ENCODE results near the gene CTIF.

CTIF gene

GRCh38 chr18:48621815-48622555 lies 83.2 kb downstream of the CTIF start:
- DNase-seq (ENCODE audit: low read depth in 2 of 2), result no peak

DNA sequence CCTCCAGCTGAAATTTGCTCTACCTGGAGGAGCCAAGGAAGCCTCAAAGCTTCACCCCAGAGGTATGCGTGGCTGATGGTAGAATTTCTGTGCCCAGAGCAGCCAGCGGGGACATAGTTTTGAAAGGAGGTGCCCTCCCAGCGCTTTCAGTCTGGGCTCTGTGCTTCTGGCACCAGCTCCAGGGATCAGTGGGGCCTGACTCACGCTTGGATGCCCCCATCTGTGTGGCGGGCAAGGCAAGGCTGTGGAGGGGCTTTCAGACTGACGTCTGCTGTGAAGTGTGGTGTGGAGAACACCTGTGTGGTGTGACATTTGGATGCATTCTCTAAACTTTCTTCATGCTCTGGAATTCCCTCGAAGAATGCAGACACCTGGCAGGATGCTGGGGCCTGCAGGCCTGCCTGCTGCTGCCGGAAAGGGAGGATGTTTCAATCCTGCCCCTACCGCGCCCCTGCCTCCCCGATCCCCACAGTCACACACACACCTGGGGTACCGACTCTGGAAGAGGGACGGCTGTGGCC lies 84.1 kb downstream of the CTIF start:
- DNase-seq (ENCODE audit: low read depth in 2 of 2), result no peak

DNA sequence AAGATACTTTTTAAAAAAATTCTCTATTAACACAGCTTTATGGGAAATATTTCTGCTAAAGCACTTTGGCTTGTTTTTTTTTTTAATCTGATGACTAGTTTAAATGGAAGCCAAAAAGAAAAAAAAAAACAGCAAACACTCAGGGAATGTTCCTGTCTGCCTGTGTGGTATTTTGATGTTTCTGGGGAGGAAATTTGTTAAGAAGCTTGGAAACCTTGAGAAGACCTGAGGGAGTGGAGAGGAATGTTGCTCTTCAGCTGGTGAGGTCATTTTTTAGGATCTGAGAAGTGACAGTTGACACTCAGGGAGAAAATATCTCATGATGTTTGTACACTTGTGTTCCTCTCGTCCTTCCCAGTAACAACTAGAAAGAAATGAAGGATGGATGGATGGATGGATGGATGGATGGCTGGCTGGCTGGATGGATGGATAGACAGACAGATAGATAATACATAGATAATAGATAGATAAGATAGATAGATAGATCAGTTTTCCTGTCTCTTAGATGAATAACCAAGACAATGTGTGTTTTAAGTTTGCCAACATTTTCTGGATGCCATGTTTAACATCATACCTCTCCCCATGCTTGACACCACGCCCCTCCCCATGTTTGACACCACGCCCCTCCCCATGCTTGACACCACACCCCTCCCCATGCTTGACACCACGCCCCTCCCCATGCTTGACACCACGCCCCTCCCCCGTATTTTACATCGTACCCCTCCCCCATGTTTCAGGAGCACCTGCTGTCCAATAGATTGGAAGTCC lies 84.8 kb downstream of the CTIF start:
- DNase-seq (ENCODE audit: low read depth in 2 of 2), result no peak

DNA sequence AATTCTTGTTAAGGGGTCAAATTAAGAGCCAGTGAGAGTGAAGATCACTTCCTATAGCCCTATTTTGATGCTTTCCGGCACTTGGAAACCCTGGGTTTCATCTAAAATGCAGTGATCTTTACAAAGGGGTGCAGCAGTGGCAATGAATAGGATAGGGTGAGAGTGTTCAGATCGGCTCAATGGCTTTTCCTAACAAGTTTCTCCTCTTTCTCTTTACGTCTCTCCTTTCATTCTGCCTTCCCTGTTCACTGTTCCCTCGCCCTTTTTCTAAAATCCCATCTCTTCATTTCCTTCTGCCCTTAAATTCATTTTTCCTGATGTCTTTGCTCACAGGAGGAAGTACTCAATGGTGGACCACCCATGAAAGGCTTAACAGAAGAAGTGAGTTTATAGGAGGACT lies 86.0 kb downstream of the CTIF start:
- no peak for DNase-seq (ENCODE audit: low read depth in 2 of 2)

DNA sequence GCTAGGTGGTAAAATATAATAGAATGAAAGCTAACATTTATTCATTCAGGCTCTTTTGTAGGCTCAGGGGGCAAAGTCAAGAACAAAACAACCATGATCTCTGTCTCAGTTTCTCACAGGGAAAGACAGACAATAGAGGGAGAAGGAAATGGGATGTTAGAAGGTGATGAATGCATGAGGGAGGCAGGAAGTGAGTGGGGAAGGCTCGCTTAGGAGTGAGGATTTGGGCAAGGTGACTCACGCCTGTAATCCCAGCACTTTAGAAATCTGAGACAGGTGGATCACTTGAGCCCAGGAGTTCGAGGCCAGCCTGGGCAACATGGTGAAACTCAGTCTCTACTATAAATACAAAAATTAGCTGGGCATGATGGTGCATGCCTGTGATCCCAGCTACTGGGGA lies 88.4 kb downstream of the CTIF start:
- DNase-seq (ENCODE audit: low read depth in 2 of 2), result no peak

GRCh38 chr18:48629730-48630324 lies 91.0 kb downstream of the CTIF start:
- DNase-seq (ENCODE audit: low read depth in 2 of 2), result no peak

GRCh38 chr18:48631851-48632250 lies 93.0 kb downstream of the CTIF start:
- no peak for DNase-seq (ENCODE audit: low read depth in 2 of 2)

GRCh38 chr18:48632676-48633257 lies 93.9 kb downstream of the CTIF start:
- no peak for DNase-seq (ENCODE audit: low read depth in 2 of 2)

DNA sequence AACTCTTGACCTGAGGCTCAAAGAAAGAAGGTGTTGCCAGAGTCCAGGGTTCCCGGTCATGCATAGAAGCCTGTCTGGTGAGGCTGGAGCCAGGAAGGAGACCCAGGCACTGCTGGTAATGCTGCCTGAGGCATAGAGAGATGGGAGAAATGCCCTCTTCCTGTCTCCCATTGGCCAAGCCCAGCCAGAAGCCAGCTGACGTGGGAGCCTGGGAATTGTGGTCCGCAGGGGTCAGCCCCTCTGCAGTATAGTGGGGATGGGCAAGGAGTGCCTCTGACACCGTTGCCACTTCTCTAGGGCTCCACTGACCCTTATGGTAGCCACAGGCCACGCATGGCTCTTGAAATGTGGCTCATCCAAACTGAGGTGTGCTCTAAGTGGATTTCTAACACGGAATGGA lies 95.7 kb downstream of the CTIF start:
- no peak for DNase-seq (ENCODE audit: low read depth in 2 of 2)

GRCh38 chr18:48634975-48635374 lies 96.1 kb downstream of the CTIF start:
- DNase-seq (ENCODE audit: low read depth in 2 of 2), result no peak

- no peak for DNase-seq (ENCODE audit: low read depth in 2 of 2)
Observed at GRCh38 chr18:48635806-48636205, 97.0 kb downstream of the CTIF start.

DNA sequence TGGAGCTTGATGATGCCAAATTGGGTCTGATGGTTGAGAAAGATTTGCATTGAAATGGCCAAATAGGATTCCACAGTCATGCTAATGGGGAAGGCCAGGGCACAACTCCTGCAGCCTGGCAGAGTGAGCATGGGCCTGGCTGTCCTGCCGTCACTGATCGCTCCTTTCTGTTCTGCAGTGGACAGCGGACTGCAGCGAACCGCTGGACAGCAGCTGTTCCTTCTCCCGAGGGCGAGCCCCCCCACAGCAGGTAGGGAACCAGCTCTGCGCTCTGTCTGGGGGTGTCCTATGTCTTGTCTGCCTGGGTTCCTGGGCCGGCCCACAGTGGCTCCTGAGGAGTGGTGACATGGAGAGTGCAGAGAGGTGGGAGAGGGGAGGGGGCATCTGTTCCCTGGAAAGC lies 97.6 kb downstream of the CTIF start:
- no peak for DNase-seq (ENCODE audit: low read depth in 2 of 2)

DNA sequence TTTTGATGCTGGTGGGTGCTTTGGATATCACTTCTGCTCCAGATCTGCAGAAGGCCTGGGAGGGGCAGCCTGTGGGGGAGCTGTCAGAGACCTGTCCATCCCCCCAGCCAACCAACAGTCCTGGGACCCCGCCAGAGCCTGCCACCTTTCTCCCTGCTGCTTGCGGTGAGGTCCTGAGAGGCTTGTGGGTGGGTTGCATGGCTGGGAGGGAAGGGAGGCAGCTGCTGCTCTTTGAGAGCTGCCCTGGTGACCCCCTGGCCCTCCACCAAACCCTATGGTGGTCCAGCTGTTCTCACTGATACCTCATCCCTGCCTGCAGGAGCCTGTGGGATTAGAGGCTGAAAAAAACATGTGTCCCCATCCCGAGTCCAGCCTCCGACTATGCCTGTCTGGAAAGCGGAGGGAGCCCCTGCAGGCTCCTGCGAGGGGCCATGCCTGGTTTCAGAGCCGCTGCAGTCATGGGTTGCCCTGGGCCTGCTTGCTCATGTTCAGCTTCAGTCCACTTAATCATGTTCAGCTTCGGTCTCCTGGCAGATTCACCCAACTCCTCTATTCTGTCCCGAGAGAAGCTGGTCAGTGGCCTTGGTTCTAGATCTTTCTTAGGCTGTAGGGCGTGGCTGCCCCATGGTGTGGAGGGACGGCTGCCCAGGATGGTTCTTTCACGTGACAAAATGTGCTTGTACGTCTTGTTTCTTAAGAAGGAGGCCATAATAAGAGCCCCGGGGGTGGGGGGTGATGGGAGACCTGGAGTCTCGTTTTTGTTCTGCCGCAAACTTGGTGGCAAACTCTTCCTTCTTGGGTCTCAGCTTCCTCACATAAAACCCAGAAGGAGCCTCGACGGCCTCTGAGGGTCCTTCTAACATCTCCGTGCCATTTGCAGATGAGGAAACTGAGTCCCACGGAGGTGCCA lies 98.5 kb downstream of the CTIF start:
- DNase-seq (ENCODE audit: low read depth in 2 of 2), result no peak

- DNase-seq (ENCODE audit: low read depth in 2 of 2), result no peak
Observed at GRCh38 chr18:48638451-48638850, 99.6 kb downstream of the CTIF start.

DNA sequence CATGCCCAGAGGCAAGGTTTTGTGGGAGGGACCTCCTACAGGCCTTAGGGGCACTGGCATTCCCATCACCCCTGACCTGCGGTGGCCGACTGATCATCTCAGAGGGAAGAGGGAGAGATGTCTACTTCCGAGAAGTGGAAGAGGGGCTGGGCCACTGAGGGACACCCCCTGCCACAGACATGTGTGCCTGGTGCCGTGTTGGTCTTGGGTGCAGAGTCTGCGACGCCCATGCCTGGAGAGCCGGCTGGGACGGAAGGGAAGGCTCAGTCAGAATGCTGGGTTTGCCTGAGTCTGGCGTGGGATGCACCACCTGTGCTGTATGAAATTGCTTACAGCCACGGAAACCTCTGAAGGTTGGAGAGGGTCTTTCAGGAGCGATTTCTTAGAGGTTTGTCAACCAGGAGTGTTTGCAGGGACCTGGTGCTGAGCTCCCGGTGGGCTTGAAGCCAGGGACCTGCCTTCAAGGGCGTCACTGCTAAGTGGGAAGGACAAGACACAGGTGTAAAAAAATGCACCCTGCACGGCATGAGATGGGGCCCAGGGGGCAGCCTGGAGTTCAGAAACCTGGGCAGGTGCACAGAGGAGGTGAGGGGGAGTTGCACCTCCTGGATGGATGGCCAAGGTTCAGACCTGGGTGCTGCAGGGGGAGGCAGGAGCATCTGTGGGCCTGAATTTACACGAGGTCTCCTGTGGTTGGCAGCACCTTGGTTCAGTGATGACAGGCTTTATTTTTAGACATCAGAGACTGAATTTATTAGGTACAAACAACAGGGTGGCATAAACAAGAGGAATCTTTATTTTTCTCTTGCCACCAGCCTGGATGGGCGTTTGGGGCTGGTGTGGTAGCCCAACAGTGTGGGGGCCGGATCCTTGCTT lies 100.3 kb downstream of the CTIF start:
- no peak for DNase-seq (ENCODE audit: low read depth in 2 of 2)

DNA sequence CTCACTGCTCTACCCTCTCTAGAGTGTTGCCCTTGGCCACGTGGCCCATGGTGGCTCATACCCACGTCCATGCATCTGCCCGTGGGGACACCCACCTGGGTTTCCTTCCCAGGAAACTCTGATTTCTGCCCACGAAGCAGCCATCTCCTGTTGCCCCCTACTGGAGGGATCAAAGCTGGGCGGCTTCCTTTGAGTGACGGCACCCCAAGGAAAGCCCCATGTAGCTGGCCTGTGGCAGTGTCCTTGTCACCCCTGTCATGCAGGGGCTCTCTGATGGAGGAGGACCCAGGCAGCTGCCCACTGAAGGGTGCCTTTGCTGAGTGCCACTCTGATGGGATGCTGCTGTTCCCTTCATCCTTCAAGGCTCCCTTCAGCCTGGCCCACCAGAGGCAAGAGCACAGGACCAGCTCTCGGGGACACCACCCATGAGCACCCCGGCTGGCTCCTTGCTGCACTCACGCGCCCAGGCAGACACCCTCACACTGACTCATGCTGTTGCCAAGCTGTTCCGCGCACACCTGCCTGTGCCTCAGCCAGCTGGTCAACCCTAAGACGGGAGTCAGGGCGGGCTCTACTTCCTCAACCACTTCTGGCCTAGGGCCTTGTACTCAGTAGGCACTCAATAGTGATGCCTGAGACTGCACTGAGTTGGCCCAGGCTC lies 101.1 kb downstream of the CTIF start:
- no peak for DNase-seq (ENCODE audit: low read depth in 2 of 2)

DNA sequence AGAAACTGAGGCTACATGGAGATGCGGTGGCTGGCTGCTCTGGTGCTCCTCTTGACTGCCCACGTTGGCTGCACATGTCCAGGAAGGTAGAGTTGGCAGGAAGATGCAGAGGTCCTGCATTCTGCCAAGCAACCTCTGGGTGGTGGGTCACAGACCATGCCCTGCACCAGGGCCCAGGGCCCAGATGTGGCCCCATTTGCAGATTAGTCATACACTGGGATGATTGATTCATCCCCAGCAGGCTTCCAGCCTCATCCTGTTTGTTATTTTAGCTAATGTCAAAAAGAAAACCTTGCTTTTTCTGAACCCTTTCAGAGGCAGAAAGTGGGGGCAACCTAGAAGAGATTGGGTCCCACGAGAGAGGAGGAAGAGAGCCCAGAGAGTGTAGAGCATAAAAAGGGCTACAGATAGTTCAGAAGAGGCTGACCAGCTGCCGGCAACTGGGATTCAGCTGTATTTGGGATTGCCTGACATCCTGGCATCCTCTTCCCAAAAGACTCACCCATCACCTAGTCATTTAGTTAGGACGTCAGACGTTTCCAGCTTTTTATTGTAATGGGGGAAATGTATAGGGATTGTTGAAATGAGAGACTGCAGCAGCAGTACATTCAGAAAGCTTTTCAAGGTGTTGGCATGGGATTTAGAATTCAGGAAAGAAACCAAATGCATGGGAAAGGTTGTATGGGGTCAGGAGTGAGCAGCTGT lies 101.9 kb downstream of the CTIF start:
- DNase-seq (ENCODE audit: low read depth in 2 of 2), result no peak

- DNase-seq (ENCODE audit: low read depth in 2 of 2), result no peak
Observed at GRCh38 chr18:48641981-48642380, 103.2 kb downstream of the CTIF start.

GRCh38 chr18:48642503-48642902 lies 103.7 kb downstream of the CTIF start:
- no peak for DNase-seq (ENCODE audit: low read depth in 2 of 2)

All from stimulated activated CD8-positive, alpha-beta memory T cell treated with anti-CD3 and anti-CD28 coated beads, Interleukin-2, amount 100 ng/mL, for 1 hour (primary cell).